ENCODE measurements around the gene SLC25A21.
"Not testable (repeated sequence)": the region's sequence is repeated elsewhere in the genome, so short reads cannot be mapped to it uniquely, and the experiment has no call there.

The SLC25A21 gene

DNA sequence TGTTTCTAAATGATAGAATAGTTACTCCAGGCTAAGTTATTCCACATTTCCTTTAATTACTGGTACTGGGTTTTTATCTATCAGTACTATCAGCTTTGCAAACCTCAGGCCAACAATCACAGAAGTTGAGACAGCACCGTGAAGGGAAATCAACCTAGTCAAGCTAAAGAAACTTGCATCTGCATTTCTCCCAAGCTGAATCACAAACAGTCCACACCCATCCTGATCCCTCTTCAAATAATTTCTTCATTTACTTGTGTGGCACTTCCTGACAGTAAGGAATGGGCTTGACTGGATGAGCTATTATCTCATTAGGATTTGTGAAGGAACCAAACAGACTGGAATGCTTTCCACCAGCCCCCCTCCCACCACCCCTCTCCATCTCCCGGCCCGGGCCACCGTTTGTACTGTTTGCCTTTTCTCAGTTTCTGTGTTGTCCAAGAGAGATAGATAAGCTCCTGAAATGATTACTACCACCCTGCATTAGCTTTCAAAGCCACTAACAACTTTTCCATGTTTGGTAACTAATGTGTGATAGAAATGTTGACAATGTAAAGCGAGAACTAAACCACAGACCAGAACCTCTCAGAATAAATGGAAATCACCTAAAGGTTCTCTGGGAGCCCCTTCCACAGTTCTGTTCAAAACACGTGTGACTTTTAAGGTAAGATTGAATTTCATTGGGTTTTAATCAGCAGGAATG, 236.3 kb downstream of the SLC25A21 start:
- no peak for DNase-seq

GRCh38 chr14:36934304-36934703, 238.1 kb downstream of the SLC25A21 start:
- no peak for DNase-seq

DNA sequence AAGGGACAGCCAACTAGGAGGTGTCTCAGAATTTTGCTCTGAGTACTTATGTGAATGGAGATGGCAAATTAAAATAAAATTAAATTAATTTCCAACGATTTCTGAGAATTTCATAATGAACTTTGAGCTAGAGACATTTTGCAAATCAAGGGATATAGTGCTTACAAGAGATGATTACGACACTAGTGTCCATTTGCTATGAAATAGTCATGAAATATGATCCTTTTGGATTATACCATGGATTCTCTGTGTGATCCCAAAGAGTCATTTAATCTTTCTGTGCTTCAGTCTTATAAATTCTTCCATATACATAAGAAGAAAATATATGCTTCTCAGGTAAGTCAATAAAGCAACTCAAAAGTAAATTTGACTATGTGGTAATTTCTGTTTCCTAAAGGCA, 240.6 kb downstream of the SLC25A21 start:
- DNase-seq, result no peak

- DNase-seq, result no peak
These were observed 244.0 kb downstream of the SLC25A21 start for GRCh38 chr14:36928432-36928831.

GRCh38 chr14:36925094-36925493, 247.3 kb downstream of the SLC25A21 start:
- no peak for DNase-seq

GRCh38 chr14:36916668-36917067, 255.7 kb downstream of the SLC25A21 start:
- DNase-seq, result no peak

DNA sequence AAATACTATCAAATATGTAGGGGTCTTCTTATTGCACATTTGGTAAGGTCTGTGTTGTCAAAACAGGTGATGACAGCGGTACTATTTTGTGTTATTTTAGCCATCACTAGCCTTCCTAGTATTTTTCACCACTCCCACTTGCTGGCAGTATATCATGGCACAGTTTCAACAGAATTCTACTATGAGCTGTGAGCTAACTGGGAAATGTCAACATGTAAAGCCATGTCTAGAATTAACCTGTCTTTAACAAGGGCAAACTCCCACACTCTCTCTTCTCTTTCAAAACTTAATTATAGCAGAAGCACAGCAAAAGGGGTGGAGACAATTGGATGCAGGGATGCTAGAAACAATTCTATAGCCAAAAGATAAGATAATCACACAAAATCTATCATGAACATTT, 257.3 kb downstream of the SLC25A21 start:
- no peak for DNase-seq

- no peak for DNase-seq
These were observed 261.8 kb downstream of the SLC25A21 start for GRCh38 chr14:36910578-36910977.

DNA sequence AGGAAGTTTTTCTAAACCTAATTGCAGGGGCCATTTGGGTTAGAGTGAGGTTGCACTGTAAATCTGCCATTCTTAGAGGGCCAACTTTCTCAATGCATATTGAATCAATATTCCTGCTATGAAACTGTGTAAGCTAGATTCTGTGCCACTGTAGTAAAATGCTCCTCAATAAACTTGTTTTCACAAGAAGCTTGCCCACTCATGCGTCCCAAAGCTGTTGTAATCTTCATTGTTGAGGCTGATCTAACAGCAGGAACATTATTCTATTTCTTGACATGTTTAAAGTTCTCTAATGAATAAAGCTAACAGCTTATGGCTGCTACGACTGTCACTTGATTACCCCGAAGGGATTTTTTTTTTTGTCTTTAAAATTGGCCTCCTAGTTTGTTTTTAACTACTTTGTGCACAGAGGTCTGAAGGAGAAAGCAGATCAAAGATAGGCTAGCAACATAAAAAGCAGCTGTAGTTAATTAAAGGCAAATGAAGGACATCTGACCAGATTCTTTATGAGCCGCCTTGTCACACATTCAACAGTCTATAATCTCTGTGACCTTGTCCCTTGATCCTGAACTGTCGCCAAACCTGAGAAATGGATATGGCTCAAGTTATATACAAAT, 267.0 kb downstream of the SLC25A21 start:
- DNase-seq, result no peak

- DNase-seq, result no peak
These were observed 270.5 kb downstream of the SLC25A21 start for GRCh38 chr14:36901861-36902260.

GRCh38 chr14:36900846-36901245, 271.6 kb downstream of the SLC25A21 start:
- DNase-seq, result no peak

GRCh38 chr14:36896300-36896699, 276.1 kb downstream of the SLC25A21 start:
- DNase-seq, result not testable (repeated sequence)

- DNase-seq, result no peak
These were observed 288.4 kb downstream of the SLC25A21 start for GRCh38 chr14:36884049-36884448.

DNA sequence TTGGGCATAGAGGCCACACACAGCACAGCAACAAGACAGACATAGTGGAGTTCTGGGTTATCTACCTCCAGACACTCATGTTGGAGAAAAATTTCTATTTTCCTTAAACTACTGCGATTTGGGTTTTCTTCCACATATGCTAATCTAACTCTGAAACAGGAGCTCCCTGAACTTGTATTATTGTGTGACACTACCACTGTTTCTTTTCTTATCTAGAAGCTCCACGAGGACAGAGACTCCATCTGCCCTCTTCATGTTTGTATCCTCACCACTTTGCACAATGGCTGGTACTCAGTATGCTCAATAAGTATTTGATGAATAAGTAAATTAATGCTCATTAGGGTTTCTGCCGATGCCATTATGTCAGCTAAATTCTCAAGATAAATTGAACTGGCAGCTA, 292.1 kb downstream of the SLC25A21 start:
- no peak for DNase-seq

DNA sequence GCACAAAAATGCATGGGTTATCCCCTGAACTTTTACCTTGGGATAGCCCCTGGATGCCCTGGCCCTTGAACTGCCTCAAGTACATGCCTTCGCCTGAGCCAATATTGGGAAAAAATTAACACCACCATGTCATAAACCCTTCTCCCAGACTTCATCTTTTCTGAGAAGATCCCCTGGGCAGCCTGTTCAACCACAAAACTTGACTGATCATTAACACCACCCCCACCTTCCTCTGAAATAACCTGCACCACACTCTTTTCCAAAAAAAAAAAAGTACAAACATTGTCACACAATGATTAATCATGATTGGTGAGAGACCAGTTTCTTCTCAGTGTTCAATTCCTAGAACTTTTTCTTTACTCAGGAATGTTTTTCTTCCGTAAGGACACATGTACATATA, 292.8 kb downstream of the SLC25A21 start:
- DNase-seq, result no peak

DNA sequence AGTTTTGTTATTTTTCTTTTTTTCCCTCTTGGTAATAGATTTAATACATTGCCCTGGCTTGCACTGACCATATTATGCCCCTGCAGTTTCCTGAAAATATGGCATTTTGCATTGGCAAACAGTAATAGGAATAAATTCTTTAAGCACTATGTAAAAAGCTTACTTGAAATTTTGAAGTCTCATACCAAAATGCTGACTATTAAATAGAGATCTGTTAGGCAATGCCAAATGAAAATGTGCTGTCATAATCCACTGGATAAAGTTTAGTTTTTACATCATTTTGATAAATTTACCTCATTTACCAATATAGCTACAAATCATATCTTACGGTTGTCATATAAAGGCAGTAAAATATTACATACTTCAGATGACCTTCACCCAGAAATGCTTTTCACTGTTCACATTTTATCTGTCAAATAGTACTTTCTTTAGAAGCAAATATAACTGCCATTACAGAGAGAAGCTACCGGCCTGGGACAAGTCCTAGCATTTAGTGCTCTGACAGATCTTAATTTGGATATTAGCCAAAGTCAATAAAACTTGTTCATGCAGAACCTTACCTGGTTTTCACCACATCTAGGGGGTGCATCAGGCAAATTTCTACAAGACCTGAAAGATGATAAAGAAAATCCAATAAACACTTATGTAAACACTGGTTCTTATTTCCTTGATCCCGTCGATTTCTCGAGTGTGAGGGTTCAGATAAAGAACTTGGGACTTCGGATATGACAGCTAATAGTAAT, 297.8 kb downstream of the SLC25A21 start:
- DNase-seq, result no peak

- DNase-seq, result no peak
These were observed 301.6 kb downstream of the SLC25A21 start for GRCh38 chr14:36870776-36871175.

DNA sequence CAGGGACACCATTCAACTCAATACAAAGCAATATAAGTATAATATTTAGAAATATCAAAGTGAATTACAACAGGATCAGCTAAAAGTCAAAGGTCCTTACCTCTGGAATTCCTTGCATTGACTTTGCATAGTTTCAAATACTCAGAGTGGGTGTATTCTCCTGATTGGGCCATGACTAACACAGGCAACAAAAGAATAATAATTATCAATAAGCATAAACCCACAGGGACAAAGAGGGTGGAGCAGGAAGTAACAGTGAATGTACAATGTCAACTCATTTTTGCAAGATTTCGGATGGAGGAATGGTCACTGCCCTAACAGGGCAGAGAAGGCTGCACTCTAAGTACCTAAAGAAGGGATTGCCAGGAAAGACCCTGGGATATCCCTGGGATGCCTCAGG, 303.3 kb downstream of the SLC25A21 start:
- DNase-seq, result no peak

DNA sequence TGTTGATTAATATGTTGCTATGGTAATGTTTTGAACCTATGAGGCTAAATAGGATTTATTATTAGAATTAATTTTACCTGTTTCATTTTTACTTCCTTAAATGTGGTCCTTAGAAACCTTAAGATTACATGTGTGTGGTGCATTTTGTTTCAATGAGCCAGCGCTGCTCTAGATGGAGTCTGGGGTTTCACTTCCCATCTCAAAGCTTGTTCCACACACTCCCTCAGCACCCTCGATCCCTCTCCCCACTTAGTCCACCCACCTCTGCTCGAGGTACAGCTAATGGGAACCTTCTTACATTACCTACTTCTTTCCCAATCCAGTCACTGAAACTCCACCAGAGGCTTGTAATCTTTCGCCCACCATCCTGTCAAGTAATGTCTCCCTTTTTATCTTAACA, 305.5 kb downstream of the SLC25A21 start:
- DNase-seq, result no peak

- no peak for DNase-seq
These were observed 309.1 kb downstream of the SLC25A21 start for GRCh38 chr14:36863271-36863670.

GRCh38 chr14:36862237-36862636, 310.2 kb downstream of the SLC25A21 start:
- not testable (repeated sequence) for DNase-seq

- DNase-seq, result no peak
These were observed 311.6 kb downstream of the SLC25A21 start for GRCh38 chr14:36860831-36861230.

DNA sequence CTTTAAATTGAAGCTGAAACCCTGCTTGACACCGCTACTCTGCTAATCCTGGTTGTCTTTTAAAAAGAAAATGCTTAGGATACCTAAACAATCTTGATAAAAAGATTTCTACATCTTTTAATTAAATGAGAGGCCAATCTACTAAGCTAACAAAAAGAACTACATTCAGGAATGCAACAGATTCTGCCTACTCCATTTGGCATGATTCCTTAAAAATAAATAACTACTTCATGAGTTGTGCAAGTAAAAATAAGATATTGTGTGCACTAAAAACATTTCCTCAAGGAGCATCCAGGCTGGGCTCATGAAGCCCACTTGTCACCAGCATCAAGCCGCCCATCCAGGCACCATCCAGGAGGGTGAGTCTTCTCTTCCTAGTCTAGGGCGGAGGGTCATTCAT, 313.3 kb downstream of the SLC25A21 start:
- no peak for DNase-seq

GRCh38 chr14:36857842-36858445, 314.5 kb downstream of the SLC25A21 start:
- no peak for DNase-seq
